Measurements from ENCODE around the gene KIF24. TPM values are rescaled to one million over a fixed set of nuclear protein-coding genes. Genes with fewer than 3 reads are reported as not detected.

Gene KIF24
- total RNA-seq, 1 donor from 2014 or later = 5.0 TPM

DNA sequence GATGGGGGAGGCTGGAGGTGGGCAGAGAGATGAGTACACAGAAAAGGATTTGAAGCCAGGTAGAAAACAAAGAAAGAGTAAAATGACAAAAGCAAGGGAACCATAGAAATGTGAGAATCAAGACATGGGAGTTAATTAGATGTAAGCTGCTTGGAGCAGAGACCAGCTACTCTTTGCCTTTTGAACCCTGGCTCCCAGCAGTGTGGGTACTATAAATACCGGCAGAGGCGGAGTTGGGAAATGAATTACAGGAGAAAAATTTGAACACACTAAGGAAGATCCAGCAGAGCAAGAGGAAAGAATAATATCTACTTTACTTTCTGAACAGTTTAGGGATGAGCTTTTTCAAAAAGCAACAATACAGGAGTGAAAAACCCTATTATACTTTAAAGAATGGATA is 36.5 kb downstream of the KIF24 start:
- no peak overlapping the region for H3K4me3 Mint-ChIP-seq (ENCODE audit: low read depth)
- intact Hi-C loops (cut with micrococcal nuclease) = no loop called here
- no peaks in the 10 kb centered on the region for H3K4me1 Mint-ChIP-seq (ENCODE audit: low read depth)
- peaks cover 5% of the 10 kb centered on the region for H3K36me3 Mint-ChIP-seq (ENCODE audit: low read depth)
- H3K27ac Mint-ChIP-seq = no peak overlapping the region
- no peak for DNase-seq (ENCODE audit: low spot score)
- no peaks in the 10 kb centered on the region for H3K27me3 Mint-ChIP-seq (ENCODE audit: low read depth)
- H3K9me3 Mint-ChIP-seq = no peaks in the 10 kb centered on the region

DNA sequence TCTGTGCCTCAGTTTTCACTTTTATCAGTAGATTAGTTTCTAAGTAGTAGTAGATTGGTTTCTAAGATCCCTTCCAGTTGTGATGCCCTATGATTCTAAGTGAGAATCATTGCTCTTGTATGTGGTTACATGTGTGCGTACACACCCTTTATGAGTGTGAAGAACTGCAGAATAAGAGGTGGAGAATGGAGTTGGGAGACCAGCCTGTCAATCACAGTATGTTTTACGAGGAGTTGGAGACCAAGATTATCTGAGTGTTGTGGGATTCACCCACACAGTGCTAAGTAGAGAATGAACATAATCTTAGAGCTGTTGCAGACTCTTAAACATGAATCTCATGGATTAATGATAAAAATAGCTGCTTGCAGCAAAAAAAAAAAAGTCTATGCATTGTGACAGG is 37.6 kb downstream of the KIF24 start:
- Mint-ChIP-seq H3K9me3 (no peaks in the 10 kb centered on the region), H3K27ac (no peak overlapping the region), H3K4me1 (ENCODE audit: low read depth) (no peaks in the 10 kb centered on the region), H3K36me3 (ENCODE audit: low read depth) (peaks cover 10% of the 10 kb centered on the region), H3K27me3 (ENCODE audit: low read depth) (no peaks in the 10 kb centered on the region), H3K4me3 (ENCODE audit: low read depth) (no peak overlapping the region)
- no peak for DNase-seq (ENCODE audit: low spot score)
- intact Hi-C loops (cut with micrococcal nuclease) = no loop called here

DNA sequence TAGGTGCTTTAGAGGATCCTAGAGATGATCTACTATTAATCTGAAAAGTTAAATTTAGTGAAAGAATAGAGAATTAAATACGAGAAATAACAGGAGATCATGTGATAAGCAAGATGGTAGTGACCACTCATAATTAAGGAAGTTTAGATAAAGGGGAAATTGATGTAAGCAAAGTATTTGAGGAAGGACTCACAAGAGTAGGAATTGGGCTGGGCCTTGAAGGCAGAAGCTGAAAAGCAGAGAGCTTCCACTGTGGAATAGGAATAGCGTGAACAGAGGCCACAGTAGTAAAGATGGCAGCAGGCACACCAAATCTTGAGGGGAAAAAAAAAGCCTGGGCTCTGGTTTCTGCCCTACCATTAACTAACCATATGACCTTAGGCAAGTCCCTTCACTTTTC is 38.0 kb downstream of the KIF24 start:
- intact Hi-C loops (cut with micrococcal nuclease) = no loop called here
- H3K27me3 Mint-ChIP-seq (ENCODE audit: low read depth) = no peaks in the 10 kb centered on the region
- H3K27ac Mint-ChIP-seq = no peak overlapping the region
- no peaks in the 10 kb centered on the region for H3K4me1 Mint-ChIP-seq (ENCODE audit: low read depth)
- H3K4me3 Mint-ChIP-seq (ENCODE audit: low read depth) = no peak overlapping the region
- DNase-seq (ENCODE audit: low spot score) = no peak
- H3K36me3 Mint-ChIP-seq (ENCODE audit: low read depth) = peaks cover 10% of the 10 kb centered on the region
- H3K9me3 Mint-ChIP-seq = no peaks in the 10 kb centered on the region

DNA sequence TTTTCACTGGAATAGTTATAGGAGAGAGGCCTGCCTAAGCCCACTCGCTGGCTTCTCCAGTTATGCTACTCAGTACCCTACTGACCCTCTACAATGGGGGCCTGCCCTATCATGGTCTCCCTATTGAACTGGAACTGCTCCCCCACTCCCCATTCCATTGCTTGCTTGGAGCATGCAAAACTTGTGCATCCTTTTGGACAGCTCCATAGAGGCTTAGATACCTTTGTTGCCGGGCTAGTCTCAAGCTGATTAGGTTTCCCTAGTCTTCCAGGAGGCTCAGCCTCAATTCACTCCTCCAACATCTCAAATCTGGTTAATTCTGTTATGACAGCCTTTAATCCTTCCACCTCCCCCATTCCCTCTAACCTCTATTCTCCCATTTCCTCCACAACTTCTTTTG is 39.9 kb downstream of the KIF24 start:
- Mint-ChIP-seq H3K27me3 (ENCODE audit: low read depth) (no peaks in the 10 kb centered on the region), H3K4me1 (ENCODE audit: low read depth) (no peaks in the 10 kb centered on the region), H3K36me3 (ENCODE audit: low read depth) (peaks cover 10% of the 10 kb centered on the region), H3K27ac (no peak overlapping the region), H3K4me3 (ENCODE audit: low read depth) (no peak overlapping the region), H3K9me3 (no peaks in the 10 kb centered on the region)
- DNase-seq (ENCODE audit: low spot score) = no peak
- intact Hi-C loops (cut with micrococcal nuclease) = no loop called here

GRCh38 chr9:34282096-34282495 is 47.0 kb downstream of the KIF24 start:
- Mint-ChIP-seq H3K9me3 (no peaks in the 10 kb centered on the region), H3K4me3 (ENCODE audit: low read depth) (no peak overlapping the region), H3K4me1 (ENCODE audit: low read depth) (peaks cover 4% of the 10 kb centered on the region), H3K27ac (no peak overlapping the region), H3K27me3 (ENCODE audit: low read depth) (no peaks in the 10 kb centered on the region), H3K36me3 (ENCODE audit: low read depth) (peaks cover 16% of the 10 kb centered on the region)
- intact Hi-C loops (cut with micrococcal nuclease) = no loop called here
- no peak for DNase-seq (ENCODE audit: low spot score)

- Mint-ChIP-seq H3K4me1 (ENCODE audit: low read depth) (peaks cover 4% of the 10 kb centered on the region), H3K36me3 (ENCODE audit: low read depth) (peaks cover 6% of the 10 kb centered on the region)
- intact Hi-C loops (cut with micrococcal nuclease) = no loop called here
These were observed 49.7 kb downstream of the KIF24 start for GRCh38 chr9:34279411-34279810.

More at GRCh38 chr9:34279411-34279810, 49.7 kb downstream of the KIF24 start:
- Mint-ChIP-seq H3K27me3 (ENCODE audit: low read depth) (no peaks in the 10 kb centered on the region), H3K9me3 (no peaks in the 10 kb centered on the region), H3K27ac (no peak overlapping the region), H3K4me3 (ENCODE audit: low read depth) (no peak overlapping the region)
- no peak for DNase-seq (ENCODE audit: low spot score)

Other genes with a start within 250 kb of the KIF24 start
- gene DCAF12, start 202.6 kb downstream of the KIF24 start, total RNA-seq = 42.8 and 43.5 TPM in 2 replicates
- 33.6 and 33.7 TPM in 2 replicates for gene UBAP1, start 150.2 kb downstream of the KIF24 start, total RNA-seq
- 30.8 and 33.0 TPM in 2 replicates for gene NUDT2, start 301 bp upstream of the KIF24 start, total RNA-seq
- 1.6 TPM in 2 replicates for gene MYORG, start 47.6 kb upstream of the KIF24 start, total RNA-seq
- gene FAM219A, start 129.3 kb upstream of the KIF24 start, total RNA-seq = 17.3 and 19.7 TPM in 2 replicates
- gene DNAI1, start 129.5 kb upstream of the KIF24 start, total RNA-seq = not detected in 2 replicates
- not detected in 2 replicates for gene ENHO, start 193.7 kb upstream of the KIF24 start, total RNA-seq